H1 (cell line): ENCODE results near the gene UXT. TPM values are rescaled to one million over a fixed set of nuclear protein-coding genes. Genes with fewer than 3 reads are reported as not detected.

Experiments
- BACH1 ChIP-seq: IDR thresholded peaks from 2 replicates; pipeline ENCODE4 v1.6.1; 2012; ENCODE audit warnings: low read length, improper control_type of control experiment
- CREB1 ChIP-seq: IDR thresholded peaks from 2 replicates; pipeline ENCODE4 v1.6.1; 2012; ENCODE audit warnings: inconsistent platforms
- GTF2F1 ChIP-seq: IDR thresholded peaks from 2 replicates; pipeline ENCODE4 v1.6.1; 2012; ENCODE audit warnings: low read depth, low read length, improper control_type of control experiment, borderline replicate concordance
- MAFK ChIP-seq: IDR thresholded peaks from 2 replicates; pipeline ENCODE4 v1.6.1; 2012; ENCODE audit warnings: low read depth, mild to moderate bottlenecking, improper control_type of control experiment, low read length
- RBBP5 ChIP-seq: IDR thresholded peaks from 2 replicates; pipeline ENCODE4 v1.7.1; 2012; ENCODE audit warnings: low read depth, mild to moderate bottlenecking, inconsistent platforms, low read length, moderate library complexity, borderline replicate concordance
- SAP30 ChIP-seq: fragments of 300-600 bp; sonication (generic); IDR thresholded peaks from 2 replicates; pipeline ENCODE4 v1.7.1; 2012; ENCODE audit warnings: low read length, moderate library complexity, mild to moderate bottlenecking, inconsistent platforms; ENCODE audit not compliant: insufficient read depth, insufficient replicate concordance
- SP4 ChIP-seq: IDR thresholded peaks from 2 replicates; pipeline ENCODE4 v1.6.1; 2012; ENCODE audit warnings: low read length, inconsistent platforms
- YY1 ChIP-seq: IDR thresholded peaks from 2 replicates; pipeline ENCODE4 v1.6.1; 2011; ENCODE audit warnings: low read depth, mild to moderate bottlenecking, low read length
- polyA plus RNA-seq, 7 experiments: library from polyadenylated mRNA; depleted of rRNA in 3 of 7; stranded (reverse) in 5 of 7; unstranded in 2 of 7; fragments of >200 nt in 5 of 7; fragments of 200-250 nt in 2 of 7; gene quantifications; 1 replicate in 5 of 7; 2 replicates in 1 of 7; 4 replicates in 1 of 7; pipeline versions ENCODE4 v1.2.1 to v1.2.3, GENCODE V29; 2011 to 2013; ENCODE audit warnings: missing spikeins in 2 of 7, mixed read lengths in 2 of 7
- total RNA-seq: library from RNA; stranded (reverse); fragmentation: NEBNext Ultra II Directional; extraction: Animal tissue kit (Norgen Biotek cat#: 25700); gene quantifications from 2 replicates; pipeline ENCODE4 v1.2.1, GENCODE V29; 2021
- TF ChIP-seq, protein P1 (sequence below): IDR thresholded peaks from 2 replicates; pipeline ENCODE4 v1.6.1; 2012; ENCODE audit warnings: inconsistent platforms
- TF ChIP-seq, protein P2 (sequence below): fragments of 300-600 bp; sonication (generic); IDR thresholded peaks from 2 replicates; pipeline ENCODE4 v1.7.1; 2012; ENCODE audit warnings: low read length, moderate library complexity, mild to moderate bottlenecking, inconsistent platforms; ENCODE audit not compliant: insufficient replicate concordance

The UXT gene
- total and polyA plus RNA-seq, 2 of the 8 experiments (the other 6 are each of a cell fraction or from before 2014, with no cell fraction given): 69.4 to 116 TPM

DNA sequence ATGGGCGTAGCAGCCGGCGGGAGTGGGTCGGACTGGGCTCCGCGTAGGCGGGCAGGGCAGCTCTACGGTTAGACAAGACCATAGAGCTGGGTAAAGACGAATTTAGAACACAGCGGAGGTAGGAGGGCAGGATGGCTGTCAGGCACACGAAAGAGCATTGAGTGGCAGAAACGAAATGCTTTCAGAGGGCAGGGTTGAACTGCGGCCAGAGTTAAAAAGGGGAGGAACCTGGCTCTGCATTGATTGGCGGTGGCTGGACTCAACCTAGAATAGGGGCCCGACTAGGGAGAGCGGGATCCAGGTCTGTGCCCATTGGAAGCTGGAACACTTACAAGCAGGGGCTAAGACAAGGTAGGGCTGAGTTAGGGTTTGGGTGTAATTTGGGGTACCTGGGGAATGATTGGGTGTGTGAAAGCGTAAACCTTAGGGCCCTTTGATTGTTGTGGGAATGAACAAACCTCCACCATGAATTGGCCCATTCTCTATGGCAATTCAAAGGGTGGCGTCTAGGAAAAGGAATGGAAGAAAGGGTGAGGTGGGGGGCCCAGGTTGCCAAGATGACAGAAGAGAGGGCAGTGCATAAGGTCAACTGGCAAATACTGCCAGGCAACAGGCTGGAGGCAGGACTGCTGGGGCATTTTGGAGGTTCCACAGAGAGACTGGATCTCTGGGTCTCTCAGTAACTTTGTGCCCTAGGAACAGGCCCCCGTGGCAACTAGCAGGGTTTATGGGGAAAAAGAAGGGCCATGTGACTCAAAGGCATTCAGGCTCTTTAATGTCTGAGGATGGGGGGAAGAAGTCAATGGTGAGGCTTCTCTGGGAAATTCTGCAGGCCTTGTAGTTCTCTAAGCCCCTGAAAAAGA, 7.7 kb downstream of the UXT start (continued):
- TF ChIP-seq, protein P1, sequence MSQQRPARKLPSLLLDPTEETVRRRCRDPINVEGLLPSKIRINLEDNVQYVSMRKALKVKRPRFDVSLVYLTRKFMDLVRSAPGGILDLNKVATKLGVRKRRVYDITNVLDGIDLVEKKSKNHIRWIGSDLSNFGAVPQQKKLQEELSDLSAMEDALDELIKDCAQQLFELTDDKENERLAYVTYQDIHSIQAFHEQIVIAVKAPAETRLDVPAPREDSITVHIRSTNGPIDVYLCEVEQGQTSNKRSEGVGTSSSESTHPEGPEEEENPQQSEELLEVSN: no peak
- TF ChIP-seq CREB1: no peak
- TF ChIP-seq, protein P2, sequence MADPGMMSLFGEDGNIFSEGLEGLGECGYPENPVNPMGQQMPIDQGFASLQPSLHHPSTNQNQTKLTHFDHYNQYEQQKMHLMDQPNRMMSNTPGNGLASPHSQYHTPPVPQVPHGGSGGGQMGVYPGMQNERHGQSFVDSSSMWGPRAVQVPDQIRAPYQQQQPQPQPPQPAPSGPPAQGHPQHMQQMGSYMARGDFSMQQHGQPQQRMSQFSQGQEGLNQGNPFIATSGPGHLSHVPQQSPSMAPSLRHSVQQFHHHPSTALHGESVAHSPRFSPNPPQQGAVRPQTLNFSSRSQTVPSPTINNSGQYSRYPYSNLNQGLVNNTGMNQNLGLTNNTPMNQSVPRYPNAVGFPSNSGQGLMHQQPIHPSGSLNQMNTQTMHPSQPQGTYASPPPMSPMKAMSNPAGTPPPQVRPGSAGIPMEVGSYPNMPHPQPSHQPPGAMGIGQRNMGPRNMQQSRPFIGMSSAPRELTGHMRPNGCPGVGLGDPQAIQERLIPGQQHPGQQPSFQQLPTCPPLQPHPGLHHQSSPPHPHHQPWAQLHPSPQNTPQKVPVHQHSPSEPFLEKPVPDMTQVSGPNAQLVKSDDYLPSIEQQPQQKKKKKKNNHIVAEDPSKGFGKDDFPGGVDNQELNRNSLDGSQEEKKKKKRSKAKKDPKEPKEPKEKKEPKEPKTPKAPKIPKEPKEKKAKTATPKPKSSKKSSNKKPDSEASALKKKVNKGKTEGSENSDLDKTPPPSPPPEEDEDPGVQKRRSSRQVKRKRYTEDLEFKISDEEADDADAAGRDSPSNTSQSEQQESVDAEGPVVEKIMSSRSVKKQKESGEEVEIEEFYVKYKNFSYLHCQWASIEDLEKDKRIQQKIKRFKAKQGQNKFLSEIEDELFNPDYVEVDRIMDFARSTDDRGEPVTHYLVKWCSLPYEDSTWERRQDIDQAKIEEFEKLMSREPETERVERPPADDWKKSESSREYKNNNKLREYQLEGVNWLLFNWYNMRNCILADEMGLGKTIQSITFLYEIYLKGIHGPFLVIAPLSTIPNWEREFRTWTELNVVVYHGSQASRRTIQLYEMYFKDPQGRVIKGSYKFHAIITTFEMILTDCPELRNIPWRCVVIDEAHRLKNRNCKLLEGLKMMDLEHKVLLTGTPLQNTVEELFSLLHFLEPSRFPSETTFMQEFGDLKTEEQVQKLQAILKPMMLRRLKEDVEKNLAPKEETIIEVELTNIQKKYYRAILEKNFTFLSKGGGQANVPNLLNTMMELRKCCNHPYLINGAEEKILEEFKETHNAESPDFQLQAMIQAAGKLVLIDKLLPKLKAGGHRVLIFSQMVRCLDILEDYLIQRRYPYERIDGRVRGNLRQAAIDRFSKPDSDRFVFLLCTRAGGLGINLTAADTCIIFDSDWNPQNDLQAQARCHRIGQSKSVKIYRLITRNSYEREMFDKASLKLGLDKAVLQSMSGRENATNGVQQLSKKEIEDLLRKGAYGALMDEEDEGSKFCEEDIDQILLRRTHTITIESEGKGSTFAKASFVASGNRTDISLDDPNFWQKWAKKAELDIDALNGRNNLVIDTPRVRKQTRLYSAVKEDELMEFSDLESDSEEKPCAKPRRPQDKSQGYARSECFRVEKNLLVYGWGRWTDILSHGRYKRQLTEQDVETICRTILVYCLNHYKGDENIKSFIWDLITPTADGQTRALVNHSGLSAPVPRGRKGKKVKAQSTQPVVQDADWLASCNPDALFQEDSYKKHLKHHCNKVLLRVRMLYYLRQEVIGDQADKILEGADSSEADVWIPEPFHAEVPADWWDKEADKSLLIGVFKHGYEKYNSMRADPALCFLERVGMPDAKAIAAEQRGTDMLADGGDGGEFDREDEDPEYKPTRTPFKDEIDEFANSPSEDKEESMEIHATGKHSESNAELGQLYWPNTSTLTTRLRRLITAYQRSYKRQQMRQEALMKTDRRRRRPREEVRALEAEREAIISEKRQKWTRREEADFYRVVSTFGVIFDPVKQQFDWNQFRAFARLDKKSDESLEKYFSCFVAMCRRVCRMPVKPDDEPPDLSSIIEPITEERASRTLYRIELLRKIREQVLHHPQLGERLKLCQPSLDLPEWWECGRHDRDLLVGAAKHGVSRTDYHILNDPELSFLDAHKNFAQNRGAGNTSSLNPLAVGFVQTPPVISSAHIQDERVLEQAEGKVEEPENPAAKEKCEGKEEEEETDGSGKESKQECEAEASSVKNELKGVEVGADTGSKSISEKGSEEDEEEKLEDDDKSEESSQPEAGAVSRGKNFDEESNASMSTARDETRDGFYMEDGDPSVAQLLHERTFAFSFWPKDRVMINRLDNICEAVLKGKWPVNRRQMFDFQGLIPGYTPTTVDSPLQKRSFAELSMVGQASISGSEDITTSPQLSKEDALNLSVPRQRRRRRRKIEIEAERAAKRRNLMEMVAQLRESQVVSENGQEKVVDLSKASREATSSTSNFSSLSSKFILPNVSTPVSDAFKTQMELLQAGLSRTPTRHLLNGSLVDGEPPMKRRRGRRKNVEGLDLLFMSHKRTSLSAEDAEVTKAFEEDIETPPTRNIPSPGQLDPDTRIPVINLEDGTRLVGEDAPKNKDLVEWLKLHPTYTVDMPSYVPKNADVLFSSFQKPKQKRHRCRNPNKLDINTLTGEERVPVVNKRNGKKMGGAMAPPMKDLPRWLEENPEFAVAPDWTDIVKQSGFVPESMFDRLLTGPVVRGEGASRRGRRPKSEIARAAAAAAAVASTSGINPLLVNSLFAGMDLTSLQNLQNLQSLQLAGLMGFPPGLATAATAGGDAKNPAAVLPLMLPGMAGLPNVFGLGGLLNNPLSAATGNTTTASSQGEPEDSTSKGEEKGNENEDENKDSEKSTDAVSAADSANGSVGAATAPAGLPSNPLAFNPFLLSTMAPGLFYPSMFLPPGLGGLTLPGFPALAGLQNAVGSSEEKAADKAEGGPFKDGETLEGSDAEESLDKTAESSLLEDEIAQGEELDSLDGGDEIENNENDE: no peak
- no peak for TF ChIP-seq MAFK
- TF ChIP-seq SP4: no peak
- no peak for TF ChIP-seq GTF2F1
- TF ChIP-seq RBBP5: no peak
- no peak for TF ChIP-seq BACH1
- TF ChIP-seq YY1: no peak
- TF ChIP-seq SAP30: no peak
